Mesodermal cell (in vitro differentiated cells): ENCODE data around the gene WDR41.

ENCODE experiments used
- H3K27ac ChIP-seq: 2 replicates; pipeline ENCODE4 v1.7.0; 2013; ENCODE audit warnings: mild to moderate bottlenecking, low read depth, low read length, moderate library complexity; ENCODE audit not compliant: severe bottlenecking
- H3K36me3 ChIP-seq: 2 replicates; pipeline ENCODE4 v1.7.1; 2013; ENCODE audit warnings: mild to moderate bottlenecking, low read length, moderate library complexity; ENCODE audit not compliant: control insufficient read depth, insufficient read depth
- H3K4me1 ChIP-seq: one replicate; pipeline ENCODE4 v1.7.1; 2013; ENCODE audit warnings: mild to moderate bottlenecking, low read length; ENCODE audit not compliant: insufficient read depth, control insufficient read depth, poor library complexity, severe bottlenecking
- H3K4me3 ChIP-seq: 2 replicates; pipeline ENCODE4 v1.7.0; 2013; ENCODE audit warnings: low read length, control low read depth, mild to moderate bottlenecking; ENCODE audit not compliant: insufficient read depth, poor library complexity, severe bottlenecking; ENCODE audit errors: extremely low read depth
- H3K9me3 ChIP-seq: 2 replicates; pipeline ENCODE4 v1.7.1; 2013; ENCODE audit warnings: mild to moderate bottlenecking, low read length, moderate library complexity; ENCODE audit not compliant: control insufficient read depth
- WGBS, 2 experiments: methylation state at CpG; one replicate each; pipeline ENCODE4 v1.1.5; 2013; ENCODE audit warnings: missing lambda C conversion rate in 2 of 2; ENCODE audit not compliant: insufficient coverage in 2 of 2; 5-methylcytosine and 5-hydroxymethylcytosine counted together

Gene WDR41

DNA sequence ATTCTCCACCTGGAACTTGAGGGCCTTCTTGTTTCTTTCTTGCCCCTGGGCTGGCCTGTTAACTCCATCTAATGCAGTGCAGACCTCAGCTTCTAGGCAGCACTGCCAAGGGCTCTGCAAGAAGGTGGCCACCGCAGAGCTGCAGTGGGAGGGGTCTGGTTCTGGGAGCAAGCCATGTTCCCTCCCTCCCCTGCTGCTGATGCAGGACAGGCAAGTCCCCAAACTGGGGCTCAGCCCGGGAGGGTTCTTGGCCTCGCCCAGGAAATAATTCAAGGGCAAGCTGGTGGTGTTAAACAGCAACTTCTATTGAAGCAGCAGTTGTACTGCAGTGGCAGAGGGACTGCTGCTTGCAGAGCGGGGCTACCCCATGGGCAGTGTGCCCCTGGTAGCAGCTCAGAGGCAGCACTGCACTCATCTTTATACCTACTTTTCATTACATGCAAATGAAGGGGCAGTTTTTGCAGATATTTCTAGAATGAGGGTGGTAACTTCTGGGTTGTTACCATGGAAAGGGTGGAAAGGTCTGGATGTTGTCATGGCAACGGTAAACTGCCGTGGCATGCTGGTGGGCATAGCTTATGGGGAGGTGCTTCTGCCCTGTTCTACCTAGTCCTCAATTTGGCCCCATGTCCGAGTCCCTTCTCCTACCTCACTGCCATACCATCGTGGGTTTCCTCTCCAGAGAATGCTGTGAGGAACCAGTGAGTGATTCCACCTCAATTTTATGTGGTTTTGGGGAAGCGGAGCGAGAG lies 82.1 kb downstream of the WDR41 start:
- no peaks in the 10 kb centered on the region for H3K4me1 ChIP-seq

DNA sequence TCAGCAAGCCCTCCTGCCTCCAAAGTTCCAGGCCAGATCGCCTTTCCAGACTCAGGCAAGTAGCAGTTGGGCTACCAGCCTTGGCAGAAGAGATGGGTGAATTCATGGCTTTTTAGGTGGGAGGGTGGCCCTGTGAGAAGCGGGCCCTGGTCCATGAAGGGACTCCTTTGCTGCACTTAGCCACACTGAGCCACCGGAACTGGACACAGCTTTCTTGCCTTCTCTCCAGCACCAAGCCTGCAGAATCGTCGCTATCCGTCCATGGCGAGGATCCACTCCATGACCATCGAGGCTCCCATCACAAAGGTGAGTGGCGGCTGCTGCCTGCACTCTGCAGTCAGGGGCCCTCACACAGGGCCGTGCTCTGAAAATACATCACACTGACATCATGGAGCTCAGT lies 85.0 kb downstream of the WDR41 start:
- no peak overlapping the region for H3K27ac ChIP-seq
- H3K36me3 ChIP-seq: no peaks in the 10 kb centered on the region
- WGBS, 2 experiments: 96 to 100% methylated on average over 7 of the region's 10 CpGs
- no peaks in the 10 kb centered on the region for H3K9me3 ChIP-seq
- no peaks in the 10 kb centered on the region for H3K4me1 ChIP-seq
- no peak overlapping the region for H3K4me3 ChIP-seq

More for the DNA sequence above, 82.1 kb downstream of the WDR41 start:
- WGBS, 2 experiments: 84 to 92% methylated on average over 5 of the region's 10 CpGs
- no peaks in the 10 kb centered on the region for H3K9me3 ChIP-seq
- no peaks in the 10 kb centered on the region for H3K36me3 ChIP-seq
- H3K27ac ChIP-seq: no peak overlapping the region
- H3K4me3 ChIP-seq: no peak overlapping the region

DNA sequence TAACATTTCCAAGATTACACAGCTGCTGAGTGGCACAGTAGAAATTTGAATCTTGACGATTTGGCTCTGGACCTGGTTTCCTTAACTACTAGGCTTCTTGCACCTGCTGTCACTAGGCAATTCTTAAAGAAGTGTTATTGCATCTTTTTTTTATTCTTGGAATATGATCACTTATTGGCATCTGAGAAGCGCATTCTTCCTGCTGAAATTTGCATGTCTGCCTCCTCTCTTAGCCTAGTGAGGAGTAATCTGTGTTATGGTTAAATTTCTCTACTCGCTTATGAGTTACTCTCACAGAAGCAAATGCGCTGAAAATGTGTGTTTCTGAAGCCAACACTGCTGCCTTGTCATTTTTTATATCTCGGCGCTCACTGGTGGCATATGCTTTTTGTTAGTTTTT lies 89.3 kb downstream of the WDR41 start:
- WGBS, 2 experiments: 96 to 97% methylated on average over 5 to 6 of the region's 6 CpGs
- Histone ChIP-seq H3K36me3 (no peaks in the 10 kb centered on the region), H3K27ac (no peak overlapping the region), H3K4me1 (peaks cover 1% of the 10 kb centered on the region), H3K4me3 (no peak overlapping the region), H3K9me3 (no peaks in the 10 kb centered on the region)

DNA sequence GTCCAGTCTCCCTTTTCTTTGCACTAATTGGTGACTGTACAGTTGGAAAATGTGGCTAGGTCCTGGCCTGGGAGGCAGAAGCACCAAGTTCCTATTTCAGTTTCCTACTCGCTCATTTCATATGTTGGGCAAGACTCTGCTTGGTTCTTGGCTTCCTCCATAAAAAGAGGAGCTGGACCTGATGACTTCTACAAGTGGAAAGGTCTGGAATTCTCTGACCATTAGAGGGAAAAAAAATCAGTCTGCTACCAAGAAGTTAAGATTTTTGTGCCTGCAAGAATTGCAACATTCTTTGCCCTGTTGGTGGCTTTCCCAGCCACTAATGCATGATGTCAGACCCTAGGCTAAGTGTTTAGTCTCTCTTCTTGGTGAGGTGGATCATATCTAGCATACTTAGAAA lies 91.5 kb downstream of the WDR41 start:
- Histone ChIP-seq H3K9me3 (no peaks in the 10 kb centered on the region), H3K4me3 (no peak overlapping the region), H3K27ac (no peak overlapping the region), H3K4me1 (peaks cover 5% of the 10 kb centered on the region), H3K36me3 (no peaks in the 10 kb centered on the region)
- WGBS, 2 experiments: 90 to 100% methylated on average over 1 of the region's 1 CpG

DNA sequence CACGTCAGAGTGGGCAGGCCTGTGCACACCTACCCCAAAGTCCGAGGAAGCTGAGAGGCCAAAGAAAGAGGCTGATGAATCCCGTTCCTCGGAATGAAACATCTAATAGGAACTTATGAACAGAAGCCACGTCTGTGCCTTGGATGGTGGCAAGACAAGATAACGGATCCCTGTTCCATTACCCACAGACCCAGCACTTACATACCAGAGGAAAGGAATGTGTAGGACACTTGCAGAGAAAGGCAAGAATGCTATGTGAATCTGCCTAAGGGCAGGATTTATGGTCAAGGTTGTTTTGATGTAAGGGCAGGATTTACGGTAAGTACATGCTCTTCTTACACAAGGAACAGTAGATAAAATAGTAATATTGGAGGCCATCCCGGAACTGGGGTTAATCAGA lies 93.2 kb downstream of the WDR41 start:
- WGBS, 2 experiments: 94% methylated on average over 5 to 6 of the region's 8 CpGs
- Histone ChIP-seq H3K4me1 (peaks cover 5% of the 10 kb centered on the region), H3K9me3 (no peaks in the 10 kb centered on the region), H3K4me3 (no peak overlapping the region), H3K27ac (peak overlapping the region; percentile 6), H3K36me3 (no peaks in the 10 kb centered on the region)

DNA sequence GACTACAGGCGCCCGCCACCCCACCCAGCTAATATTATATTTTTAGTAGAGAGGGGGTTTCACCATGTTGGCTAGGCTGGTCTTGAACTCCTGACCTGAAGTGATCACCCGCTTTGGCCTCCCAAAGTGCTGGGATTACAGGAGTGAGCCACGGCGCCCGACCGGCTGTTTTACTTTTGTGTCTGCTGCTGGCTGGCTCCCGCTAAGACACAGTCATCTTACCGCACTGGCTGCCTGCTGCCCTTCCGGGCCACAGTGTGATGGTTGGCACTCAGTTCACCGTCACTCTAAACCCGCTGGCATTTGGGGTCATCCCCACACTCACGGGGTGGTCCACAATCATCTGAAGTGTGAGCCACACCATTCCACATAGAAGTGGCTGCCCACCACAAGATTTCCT lies 93.7 kb downstream of the WDR41 start:
- H3K36me3 ChIP-seq: no peaks in the 10 kb centered on the region
- WGBS, 2 experiments: 97 to 99% methylated on average over 11 of the region's 13 CpGs
- H3K9me3 ChIP-seq: no peaks in the 10 kb centered on the region
- H3K4me3 ChIP-seq: no peak overlapping the region
- H3K27ac ChIP-seq: peak overlapping the region; percentile 6
- H3K4me1 ChIP-seq: peaks cover 5% of the 10 kb centered on the region

DNA sequence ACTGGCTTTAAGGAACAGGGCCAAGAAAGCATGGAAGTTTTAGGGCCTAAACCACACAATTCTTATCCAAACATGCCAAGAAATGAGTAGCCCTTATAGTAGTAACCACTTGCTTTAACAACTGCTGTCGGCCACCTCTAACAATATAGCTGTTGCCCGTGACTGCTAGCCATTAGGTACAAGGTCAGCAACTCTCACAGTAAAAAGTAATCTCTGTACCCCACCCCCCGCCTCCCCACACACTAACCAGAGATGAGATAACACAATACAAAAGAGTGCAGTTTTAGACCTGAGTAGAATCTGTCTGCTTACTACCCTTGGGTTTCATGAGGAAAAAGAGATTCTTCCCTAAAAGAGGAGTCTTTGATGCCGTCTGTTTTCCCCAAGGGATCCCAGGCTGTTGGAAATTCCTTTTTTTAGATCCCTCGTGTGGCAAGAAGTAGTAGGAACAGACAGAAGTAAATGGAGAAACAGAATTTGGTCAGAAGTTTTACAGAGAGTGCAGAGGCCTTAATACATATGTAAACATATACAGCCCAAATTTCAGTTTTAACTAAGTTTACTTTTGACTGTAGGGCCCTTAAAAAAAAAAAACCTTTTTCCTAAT lies 94.3 kb downstream of the WDR41 start:
- Histone ChIP-seq H3K9me3 (no peaks in the 10 kb centered on the region), H3K27ac (peak overlapping the region; percentile 44), H3K36me3 (no peaks in the 10 kb centered on the region), H3K4me1 (peaks cover 5% of the 10 kb centered on the region), H3K4me3 (no peak overlapping the region)
- 71 to 79% methylated on average over 1 to 4 of the region's 5 CpGs for WGBS, 2 experiments

DNA sequence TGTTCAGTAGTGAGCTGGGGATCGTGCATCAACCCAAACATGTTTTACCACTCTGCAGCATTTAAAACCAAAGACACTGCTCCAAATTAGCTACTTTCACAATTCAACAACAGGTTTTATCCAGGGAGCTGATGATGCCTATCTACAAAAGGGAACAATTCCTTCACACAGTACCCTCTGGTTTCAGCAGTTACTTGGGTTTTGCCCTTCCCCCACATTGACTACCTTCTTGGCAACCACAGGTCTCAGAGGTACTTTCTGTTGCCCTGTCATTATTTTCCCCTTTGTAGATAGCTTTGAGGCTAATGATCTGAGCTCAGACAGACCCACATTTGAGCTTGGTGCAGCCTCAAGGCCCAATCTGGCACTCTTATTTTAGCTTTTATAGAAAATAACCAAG lies 96.1 kb downstream of the WDR41 start:
- H3K27ac ChIP-seq: no peak overlapping the region
- peaks cover 5% of the 10 kb centered on the region for H3K4me1 ChIP-seq
- H3K4me3 ChIP-seq: no peak overlapping the region
- H3K9me3 ChIP-seq: no peaks in the 10 kb centered on the region
- no peaks in the 10 kb centered on the region for H3K36me3 ChIP-seq
- WGBS, 2 experiments: 88% methylated on average over 1 of the region's 1 CpG; no CpG with 5 or more reads in 1 of the 2 experiments

DNA sequence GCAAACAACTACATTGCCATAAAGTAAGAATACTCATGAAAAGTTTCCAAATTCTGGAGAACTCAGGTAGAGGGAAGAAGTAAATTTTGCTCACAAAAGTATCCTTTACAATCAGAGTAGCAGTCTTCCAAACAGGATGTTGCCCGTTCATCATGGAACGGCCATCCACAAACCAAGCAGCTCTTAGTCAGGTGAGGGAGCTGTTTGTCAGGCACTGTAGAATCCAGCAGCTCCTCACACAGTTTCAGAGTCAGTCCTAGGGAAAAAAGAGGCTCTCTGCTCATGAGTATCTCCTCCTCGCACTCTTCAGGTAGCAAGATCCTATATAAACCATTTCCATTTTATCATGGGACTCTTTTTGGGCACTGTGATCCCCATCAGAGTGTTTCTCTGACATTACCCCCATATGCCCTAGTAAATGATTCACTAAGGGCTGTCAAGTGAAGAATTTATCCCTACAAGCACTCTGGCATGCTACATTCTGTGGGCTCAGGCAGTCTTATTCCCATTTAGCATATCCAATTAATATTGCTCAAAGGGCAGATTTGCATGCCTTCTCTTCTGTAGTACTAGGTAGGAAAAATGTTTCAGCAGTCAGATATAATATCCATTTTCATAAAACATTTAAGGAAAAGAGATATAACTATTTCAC lies 97.9 kb downstream of the WDR41 start:
- Histone ChIP-seq H3K36me3 (no peaks in the 10 kb centered on the region), H3K9me3 (no peaks in the 10 kb centered on the region), H3K4me3 (no peak overlapping the region), H3K4me1 (peaks cover 5% of the 10 kb centered on the region), H3K27ac (no peak overlapping the region)
- WGBS, 2 experiments: 90% methylated on average over 2 of the region's 3 CpGs; no CpG with 5 or more reads in 1 of the 2 experiments

DNA sequence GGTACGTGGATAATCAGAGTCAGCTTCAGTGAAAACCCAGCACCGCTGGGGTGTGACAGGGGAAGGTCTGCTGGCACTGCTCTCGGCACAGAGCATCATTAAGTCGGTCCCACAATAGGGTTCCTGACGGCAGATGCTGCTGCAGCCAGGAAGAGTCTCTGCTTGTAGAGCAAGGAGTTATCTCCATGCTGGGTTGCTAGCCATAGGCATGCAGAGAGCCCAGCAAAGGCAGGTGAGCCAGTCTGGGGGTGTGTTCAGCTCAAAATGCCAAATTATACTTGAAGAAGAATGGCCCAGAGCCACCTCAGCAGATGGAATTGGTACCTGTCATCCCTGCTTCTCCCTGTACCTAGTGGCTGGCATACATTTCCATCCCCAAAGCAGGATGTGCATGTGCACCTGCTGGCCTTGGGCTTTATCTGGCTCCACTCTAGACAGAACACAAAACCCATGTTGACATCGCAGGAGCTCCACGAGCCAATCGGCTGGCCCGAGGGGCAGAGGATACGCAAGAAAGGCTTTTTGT lies 100.8 kb downstream of the WDR41 start:
- Histone ChIP-seq H3K36me3 (no peaks in the 10 kb centered on the region), H3K4me1 (no peaks in the 10 kb centered on the region), H3K4me3 (no peak overlapping the region), H3K27ac (no peak overlapping the region), H3K9me3 (no peaks in the 10 kb centered on the region)
- WGBS, 2 experiments: 82 to 97% methylated on average over 5 to 8 of the region's 10 CpGs
